ENCODE measurements around the gene CRACR2A.

Gene CRACR2A

DNA sequence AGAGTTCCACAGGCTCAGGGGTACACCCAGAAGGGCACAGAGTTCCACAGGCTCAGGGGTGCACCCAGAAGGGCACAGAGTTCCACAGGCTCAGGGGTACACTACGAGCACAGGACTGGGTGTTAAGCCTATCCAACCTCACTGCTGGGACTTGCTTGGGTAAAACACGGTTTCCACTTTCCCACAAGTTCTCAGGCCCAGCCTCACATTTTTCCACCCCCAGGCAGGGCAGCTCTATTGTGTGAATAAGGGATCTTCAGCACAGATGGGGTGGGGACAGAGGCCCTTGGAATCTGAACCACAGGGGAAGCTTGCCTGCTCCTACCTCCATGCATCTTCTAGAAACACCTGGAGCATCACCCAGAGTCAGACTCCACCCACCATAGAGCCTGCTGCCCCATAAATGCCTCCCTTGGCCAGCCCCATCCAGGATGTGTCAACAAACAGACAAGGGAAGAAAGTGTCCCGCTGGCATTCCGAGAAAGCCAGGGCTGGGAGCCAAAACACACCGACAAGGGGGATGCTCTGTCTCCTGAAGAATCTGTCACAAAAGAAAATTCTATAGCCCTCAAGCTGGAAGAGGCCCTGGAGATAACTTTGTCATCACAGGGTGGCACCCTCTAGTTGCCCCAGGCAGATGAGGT, 4.8 kb downstream of the CRACR2A start:
- TF ChIP-seq, protein P1, sequence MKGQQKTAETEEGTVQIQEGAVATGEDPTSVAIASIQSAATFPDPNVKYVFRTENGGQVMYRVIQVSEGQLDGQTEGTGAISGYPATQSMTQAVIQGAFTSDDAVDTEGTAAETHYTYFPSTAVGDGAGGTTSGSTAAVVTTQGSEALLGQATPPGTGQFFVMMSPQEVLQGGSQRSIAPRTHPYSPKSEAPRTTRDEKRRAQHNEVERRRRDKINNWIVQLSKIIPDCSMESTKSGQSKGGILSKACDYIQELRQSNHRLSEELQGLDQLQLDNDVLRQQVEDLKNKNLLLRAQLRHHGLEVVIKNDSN (IDR thresholded peaks at IDR 0.05) = no peak
- TF ChIP-seq RAD21 (IDR thresholded peaks at IDR 0.05; ENCODE audit: low read depth) (no peak), EGR1 (IDR thresholded peaks at IDR 0.05) (no peak), YY1 (IDR thresholded peaks at IDR 0.05; ENCODE audit: low read depth) (no peak), TAF1 (IDR thresholded peaks at IDR 0.05; ENCODE audit: low read depth) (no peak), TEAD4 (IDR thresholded peaks at IDR 0.05) (no peak), NFIC (IDR thresholded peaks at IDR 0.05) (no peak), CREB1 (IDR thresholded peaks at IDR 0.05; ENCODE audit: low read depth) (no peak), FOXM1 (IDR thresholded peaks at IDR 0.05; ENCODE audit: borderline replicate concordance, low read depth) (no peak), TCF12 (IDR thresholded peaks at IDR 0.05; ENCODE audit: low read depth) (no peak)
- TF ChIP-seq, protein P2, sequence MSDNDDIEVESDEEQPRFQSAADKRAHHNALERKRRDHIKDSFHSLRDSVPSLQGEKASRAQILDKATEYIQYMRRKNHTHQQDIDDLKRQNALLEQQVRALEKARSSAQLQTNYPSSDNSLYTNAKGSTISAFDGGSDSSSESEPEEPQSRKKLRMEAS (IDR thresholded peaks at IDR 0.05) = no peak
- TF ChIP-seq, protein P3, sequence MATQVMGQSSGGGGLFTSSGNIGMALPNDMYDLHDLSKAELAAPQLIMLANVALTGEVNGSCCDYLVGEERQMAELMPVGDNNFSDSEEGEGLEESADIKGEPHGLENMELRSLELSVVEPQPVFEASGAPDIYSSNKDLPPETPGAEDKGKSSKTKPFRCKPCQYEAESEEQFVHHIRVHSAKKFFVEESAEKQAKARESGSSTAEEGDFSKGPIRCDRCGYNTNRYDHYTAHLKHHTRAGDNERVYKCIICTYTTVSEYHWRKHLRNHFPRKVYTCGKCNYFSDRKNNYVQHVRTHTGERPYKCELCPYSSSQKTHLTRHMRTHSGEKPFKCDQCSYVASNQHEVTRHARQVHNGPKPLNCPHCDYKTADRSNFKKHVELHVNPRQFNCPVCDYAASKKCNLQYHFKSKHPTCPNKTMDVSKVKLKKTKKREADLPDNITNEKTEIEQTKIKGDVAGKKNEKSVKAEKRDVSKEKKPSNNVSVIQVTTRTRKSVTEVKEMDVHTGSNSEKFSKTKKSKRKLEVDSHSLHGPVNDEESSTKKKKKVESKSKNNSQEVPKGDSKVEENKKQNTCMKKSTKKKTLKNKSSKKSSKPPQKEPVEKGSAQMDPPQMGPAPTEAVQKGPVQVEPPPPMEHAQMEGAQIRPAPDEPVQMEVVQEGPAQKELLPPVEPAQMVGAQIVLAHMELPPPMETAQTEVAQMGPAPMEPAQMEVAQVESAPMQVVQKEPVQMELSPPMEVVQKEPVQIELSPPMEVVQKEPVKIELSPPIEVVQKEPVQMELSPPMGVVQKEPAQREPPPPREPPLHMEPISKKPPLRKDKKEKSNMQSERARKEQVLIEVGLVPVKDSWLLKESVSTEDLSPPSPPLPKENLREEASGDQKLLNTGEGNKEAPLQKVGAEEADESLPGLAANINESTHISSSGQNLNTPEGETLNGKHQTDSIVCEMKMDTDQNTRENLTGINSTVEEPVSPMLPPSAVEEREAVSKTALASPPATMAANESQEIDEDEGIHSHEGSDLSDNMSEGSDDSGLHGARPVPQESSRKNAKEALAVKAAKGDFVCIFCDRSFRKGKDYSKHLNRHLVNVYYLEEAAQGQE (IDR thresholded peaks at IDR 0.05; ENCODE audit: low read depth) = no peak

DNA sequence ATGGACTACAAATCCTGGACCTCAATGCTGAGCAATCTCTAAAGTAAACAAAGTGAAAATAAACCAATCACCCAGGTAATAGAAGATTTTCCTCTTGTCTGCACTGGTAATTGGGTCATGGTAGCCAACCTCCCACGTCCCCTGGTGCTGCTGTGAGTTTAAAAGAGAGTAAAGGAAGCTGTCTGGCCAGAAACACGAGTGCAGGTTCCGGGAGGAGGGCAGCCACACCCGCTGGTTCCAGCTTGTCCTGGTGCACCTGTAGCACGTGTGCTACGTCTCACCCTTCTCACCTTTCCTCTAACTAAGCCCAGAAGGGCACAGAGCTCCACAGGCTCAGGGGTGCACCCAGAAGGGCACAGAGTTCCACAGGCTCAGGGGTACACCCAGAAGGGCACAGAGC, 5.4 kb downstream of the CRACR2A start:
- TF ChIP-seq ZBTB7A (IDR thresholded peaks at IDR 0.05; ENCODE audit: low read depth) = no peak
- TF ChIP-seq TAF1 (IDR thresholded peaks at IDR 0.05; ENCODE audit: low read depth) = no peak

DNA sequence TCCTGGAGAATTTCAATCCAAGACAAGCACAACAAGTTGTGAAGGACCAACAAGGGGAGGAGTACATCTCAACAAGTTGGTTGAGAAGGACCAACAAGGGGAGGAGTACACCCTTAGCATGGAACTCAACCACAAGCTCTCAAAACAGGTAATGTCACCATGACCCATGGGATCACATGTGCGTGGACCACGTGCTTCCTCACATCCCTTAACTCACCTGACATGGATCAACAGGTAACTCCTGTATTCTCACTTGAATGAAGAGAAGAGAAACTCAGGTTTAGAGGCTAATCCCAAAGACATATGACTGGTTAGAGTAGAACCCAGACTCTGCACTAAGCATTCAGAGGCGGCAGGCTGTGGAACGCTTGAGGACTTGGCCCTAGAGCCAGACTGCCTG, 6.2 kb downstream of the CRACR2A start:
- TF ChIP-seq, protein P1 (IDR thresholded peaks at IDR 0.05) = no peak
- TF ChIP-seq TAF1 (IDR thresholded peaks at IDR 0.05; ENCODE audit: low read depth) (no peak), CEBPB (IDR thresholded peaks at IDR 0.05) (no peak), YY1 (IDR thresholded peaks at IDR 0.05; ENCODE audit: low read depth) (no peak), EGR1 (IDR thresholded peaks at IDR 0.05) (no peak), TCF12 (IDR thresholded peaks at IDR 0.05; ENCODE audit: low read depth) (no peak), FOXM1 (IDR thresholded peaks at IDR 0.05; ENCODE audit: borderline replicate concordance, low read depth) (no peak), RAD21 (IDR thresholded peaks at IDR 0.05; ENCODE audit: low read depth) (no peak), NFIC (IDR thresholded peaks at IDR 0.05) (no peak)
- TF ChIP-seq, protein P3 (IDR thresholded peaks at IDR 0.05; ENCODE audit: low read depth) = no peak

DNA sequence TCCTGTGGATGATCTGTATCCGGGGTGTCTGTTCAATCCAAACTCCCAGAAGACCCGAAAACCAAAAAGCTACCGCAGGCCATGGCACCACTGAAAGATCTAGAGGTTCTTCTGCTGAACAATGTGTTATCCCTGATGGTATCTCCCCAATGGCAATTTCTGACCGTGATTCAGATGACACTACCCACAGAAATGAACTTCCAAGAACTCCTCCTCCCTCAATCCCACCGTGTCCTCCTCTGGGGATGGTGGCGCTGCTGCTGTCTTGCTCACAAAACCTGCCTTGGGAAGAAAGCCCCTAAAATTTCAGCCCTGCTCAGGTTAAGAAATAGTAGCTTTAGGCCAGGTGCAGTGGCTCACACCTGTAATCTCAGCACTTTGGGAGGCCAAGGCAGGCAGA, 7.8 kb downstream of the CRACR2A start:
- TF ChIP-seq FOXM1 (IDR thresholded peaks at IDR 0.05; ENCODE audit: borderline replicate concordance, low read depth) (no peak), TCF12 (IDR thresholded peaks at IDR 0.05; ENCODE audit: low read depth) (no peak), EP300 (IDR thresholded peaks at IDR 0.05; ENCODE audit: borderline replicate concordance) (no peak), RAD21 (IDR thresholded peaks at IDR 0.05; ENCODE audit: low read depth) (no peak), EGR1 (IDR thresholded peaks at IDR 0.05) (no peak)

DNA sequence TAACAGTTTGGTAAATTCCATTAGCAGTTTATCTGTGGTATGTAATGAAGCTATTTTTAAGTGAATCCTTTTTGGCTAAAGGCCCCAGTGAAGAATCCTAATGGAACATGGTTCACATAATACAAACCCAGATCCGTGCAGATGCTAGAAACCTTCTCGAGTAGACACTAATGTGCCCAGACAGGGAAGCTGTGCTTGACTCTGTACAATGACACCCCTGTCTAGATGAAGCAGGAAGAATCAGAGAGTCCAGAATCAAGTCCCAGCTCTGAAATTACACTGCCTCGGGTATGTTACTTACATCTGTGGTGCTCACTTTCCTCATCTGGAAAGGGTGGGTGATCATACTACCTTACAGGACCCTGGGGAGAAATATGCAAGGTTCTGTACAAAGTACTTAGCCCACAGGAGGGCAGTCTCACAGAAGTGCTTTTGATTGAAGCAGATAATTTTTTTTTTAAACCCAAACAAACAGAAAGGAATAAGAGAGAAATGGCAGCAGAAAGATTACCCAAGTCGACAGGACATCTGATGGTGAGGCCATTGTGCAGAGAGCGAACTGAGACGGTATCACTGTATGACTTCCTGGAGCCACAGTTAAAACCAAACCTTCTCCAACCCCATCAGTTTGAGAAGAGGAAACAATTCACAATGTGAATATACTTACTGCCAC, 8.5 kb downstream of the CRACR2A start:
- TF ChIP-seq, protein P2 (IDR thresholded peaks at IDR 0.05) = no peak
- TF ChIP-seq ZBTB7A (IDR thresholded peaks at IDR 0.05; ENCODE audit: low read depth) (no peak), YY1 (IDR thresholded peaks at IDR 0.05; ENCODE audit: low read depth) (no peak), CREB1 (IDR thresholded peaks at IDR 0.05; ENCODE audit: low read depth) (no peak), EP300 (IDR thresholded peaks at IDR 0.05; ENCODE audit: borderline replicate concordance) (no peak), EGR1 (IDR thresholded peaks at IDR 0.05) (no peak), TEAD4 (IDR thresholded peaks at IDR 0.05) (no peak), CEBPB (IDR thresholded peaks at IDR 0.05) (no peak), TAF1 (IDR thresholded peaks at IDR 0.05; ENCODE audit: low read depth) (no peak), RAD21 (IDR thresholded peaks at IDR 0.05; ENCODE audit: low read depth) (no peak), NFIC (IDR thresholded peaks at IDR 0.05) (no peak), FOXM1 (IDR thresholded peaks at IDR 0.05; ENCODE audit: borderline replicate concordance, low read depth) (no peak), TCF12 (IDR thresholded peaks at IDR 0.05; ENCODE audit: low read depth) (no peak)
- TF ChIP-seq, protein P1 (IDR thresholded peaks at IDR 0.05) = no peak
- TF ChIP-seq, protein P3 (IDR thresholded peaks at IDR 0.05; ENCODE audit: low read depth) = no peak

Data from Ishikawa (cell line).